ENCODE measurements around the gene DIPK1A.

Gene DIPK1A

GRCh38 chr1:92843429-92844352 is 117.6 kb downstream of the DIPK1A start:
- Histone ChIP-seq H3K14ac (ENCODE audit: low read length) (no peak overlapping the region), H3K27me3 (ENCODE audit: insufficient read depth, low read length) (no peaks in the 10 kb centered on the region), H3K4me2 (ENCODE audit: low read length) (no peak overlapping the region), H3K18ac (ENCODE audit: low read length) (no peak overlapping the region), H2BK120ac (ENCODE audit: insufficient read depth, low read length, poor library complexity) (no peak overlapping the region), H2AFZ (ENCODE audit: insufficient read depth, low read length, poor library complexity) (no peak overlapping the region), H3K4me1 (ENCODE audit: control insufficient read depth in 1 of 2, insufficient read depth in 2 of 2, low read length in 2 of 2) (no peaks in the 10 kb centered on the region), H3K79me2 (ENCODE audit: control insufficient read depth, insufficient read depth, low read length, poor library complexity) (no peaks in the 10 kb centered on the region), H4K12ac (ENCODE audit: low read depth, low read length) (no peak overlapping the region), H3K79me1 (ENCODE audit: low read length) (no peaks in the 10 kb centered on the region), H2BK5ac (ENCODE audit: low read depth, low read length, poor library complexity) (no peak overlapping the region), H3K9ac (ENCODE audit: low read length) (no peak overlapping the region), H3K4me3 (ENCODE audit: low read depth, low read length) (no peak overlapping the region), H2BK12ac (ENCODE audit: low read length) (no peak overlapping the region), H3K23ac (ENCODE audit: low read length) (no peak overlapping the region), H3K36me3 (ENCODE audit: control insufficient read depth in 1 of 2, insufficient read depth in 2 of 2, low read length in 2 of 2) (peaks cover 12 to 20% of the 10 kb centered on the region in 2 experiments), H4K91ac (ENCODE audit: low read depth, low read length) (no peak overlapping the region), H3K4ac (ENCODE audit: low read depth, low read length) (no peak overlapping the region), H3K9me3 (ENCODE audit: insufficient read depth, low read depth, low read length) (no peaks in the 10 kb centered on the region), H4K8ac (ENCODE audit: low read depth, low read length) (no peak overlapping the region), H3K27ac (ENCODE audit: low read depth, low read length) (no peak overlapping the region), H2AK5ac (ENCODE audit: low read length) (no peak overlapping the region)
- no peak for DNase-seq
- no CpG with 5 or more reads among the region's 8 CpGs for WGBS (ENCODE audit: extremely low coverage, insufficient coverage, insufficient read length)

- no peak overlapping the region for H4K8ac ChIP-seq (ENCODE audit: low read depth, low read length)
- H3K4me3 ChIP-seq (ENCODE audit: low read depth, low read length): no peak overlapping the region
- no peak overlapping the region for H3K4me2 ChIP-seq (ENCODE audit: low read length)
- no peak overlapping the region for H3K4ac ChIP-seq (ENCODE audit: low read depth, low read length)
- peaks cover 12 to 22% of the 10 kb centered on the region in 2 experiments for H3K36me3 ChIP-seq (ENCODE audit: control insufficient read depth in 1 of 2, insufficient read depth in 2 of 2, low read length in 2 of 2)
- no peak overlapping the region for H2AK5ac ChIP-seq (ENCODE audit: low read length)
- no peak for DNase-seq
- no peak overlapping the region for H2BK120ac ChIP-seq (ENCODE audit: insufficient read depth, low read length, poor library complexity)
- no peak overlapping the region for H4K91ac ChIP-seq (ENCODE audit: low read depth, low read length)
- H3K4me1 ChIP-seq (ENCODE audit: control insufficient read depth in 1 of 2, insufficient read depth in 2 of 2, low read length in 2 of 2): no peaks in the 10 kb centered on the region
- H3K79me1 ChIP-seq (ENCODE audit: low read length): no peaks in the 10 kb centered on the region
- H2BK12ac ChIP-seq (ENCODE audit: low read length): no peak overlapping the region
- no peaks in the 10 kb centered on the region for H3K79me2 ChIP-seq (ENCODE audit: control insufficient read depth, insufficient read depth, low read length, poor library complexity)
- H4K12ac ChIP-seq (ENCODE audit: low read depth, low read length): no peak overlapping the region
- no peak overlapping the region for H3K9ac ChIP-seq (ENCODE audit: low read length)
- H3K14ac ChIP-seq (ENCODE audit: low read length): no peak overlapping the region
- no peak overlapping the region for H2BK5ac ChIP-seq (ENCODE audit: low read depth, low read length, poor library complexity)
- no peak overlapping the region for H3K23ac ChIP-seq (ENCODE audit: low read length)
- no peak overlapping the region for H3K18ac ChIP-seq (ENCODE audit: low read length)
- H3K27me3 ChIP-seq (ENCODE audit: insufficient read depth, low read length): no peaks in the 10 kb centered on the region
- no peak overlapping the region for H3K27ac ChIP-seq (ENCODE audit: low read depth, low read length)
- no CpG with 5 or more reads among the region's 2 CpGs for WGBS (ENCODE audit: extremely low coverage, insufficient coverage, insufficient read length)
- no peak overlapping the region for H2AFZ ChIP-seq (ENCODE audit: insufficient read depth, low read length, poor library complexity)
- no peaks in the 10 kb centered on the region for H3K9me3 ChIP-seq (ENCODE audit: insufficient read depth, low read depth, low read length)
These were observed 118.2 kb downstream of the DIPK1A start for GRCh38 chr1:92843046-92843423.

GRCh38 chr1:92842082-92843045 is 118.9 kb downstream of the DIPK1A start:
- no peak overlapping the region for H3K4ac ChIP-seq (ENCODE audit: low read depth, low read length)
- H4K12ac ChIP-seq (ENCODE audit: low read depth, low read length): no peak overlapping the region
- H2BK12ac ChIP-seq (ENCODE audit: low read length): no peak overlapping the region
- H4K91ac ChIP-seq (ENCODE audit: low read depth, low read length): no peak overlapping the region
- H3K14ac ChIP-seq (ENCODE audit: low read length): no peak overlapping the region
- no peaks in the 10 kb centered on the region for H3K79me2 ChIP-seq (ENCODE audit: control insufficient read depth, insufficient read depth, low read length, poor library complexity)
- no peak overlapping the region for H2BK120ac ChIP-seq (ENCODE audit: insufficient read depth, low read length, poor library complexity)
- H3K18ac ChIP-seq (ENCODE audit: low read length): no peak overlapping the region
- no peaks in the 10 kb centered on the region for H3K27me3 ChIP-seq (ENCODE audit: insufficient read depth, low read length)
- H2AFZ ChIP-seq (ENCODE audit: insufficient read depth, low read length, poor library complexity): no peak overlapping the region
- H3K9me3 ChIP-seq (ENCODE audit: insufficient read depth, low read depth, low read length): no peaks in the 10 kb centered on the region
- H4K8ac ChIP-seq (ENCODE audit: low read depth, low read length): no peak overlapping the region
- no peak overlapping the region for H3K23ac ChIP-seq (ENCODE audit: low read length)
- H3K4me2 ChIP-seq (ENCODE audit: low read length): no peak overlapping the region
- no peak for DNase-seq
- WGBS (ENCODE audit: extremely low coverage, insufficient coverage, insufficient read length): no CpG with 5 or more reads among the region's 4 CpGs
- no peak overlapping the region for H3K9ac ChIP-seq (ENCODE audit: low read length)
- no peak overlapping the region for H3K27ac ChIP-seq (ENCODE audit: low read depth, low read length)
- H3K4me3 ChIP-seq (ENCODE audit: low read depth, low read length): no peak overlapping the region
- no peaks in the 10 kb centered on the region for H3K4me1 ChIP-seq (ENCODE audit: control insufficient read depth in 1 of 2, insufficient read depth in 2 of 2, low read length in 2 of 2)
- peaks cover 12 to 25% of the 10 kb centered on the region in 2 experiments for H3K36me3 ChIP-seq (ENCODE audit: control insufficient read depth in 1 of 2, insufficient read depth in 2 of 2, low read length in 2 of 2)
- no peak overlapping the region for H2AK5ac ChIP-seq (ENCODE audit: low read length)
- H3K79me1 ChIP-seq (ENCODE audit: low read length): no peaks in the 10 kb centered on the region
- H2BK5ac ChIP-seq (ENCODE audit: low read depth, low read length, poor library complexity): no peak overlapping the region

- no peak overlapping the region for H4K91ac ChIP-seq (ENCODE audit: low read depth, low read length)
- H3K79me1 ChIP-seq (ENCODE audit: low read length): no peaks in the 10 kb centered on the region
- no peak overlapping the region for H2BK5ac ChIP-seq (ENCODE audit: low read depth, low read length, poor library complexity)
- no peak overlapping the region for H3K27ac ChIP-seq (ENCODE audit: low read depth, low read length)
- no peak overlapping the region for H3K4ac ChIP-seq (ENCODE audit: low read depth, low read length)
- H3K36me3 ChIP-seq (ENCODE audit: control insufficient read depth in 1 of 2, insufficient read depth in 2 of 2, low read length in 2 of 2): peaks cover 12 to 35% of the 10 kb centered on the region in 2 experiments
- no CpG with 5 or more reads among the region's 5 CpGs for WGBS (ENCODE audit: extremely low coverage, insufficient coverage, insufficient read length)
- no peaks in the 10 kb centered on the region for H3K4me1 ChIP-seq (ENCODE audit: control insufficient read depth in 1 of 2, insufficient read depth in 2 of 2, low read length in 2 of 2)
- H4K8ac ChIP-seq (ENCODE audit: low read depth, low read length): no peak overlapping the region
- no peaks in the 10 kb centered on the region for H3K9me3 ChIP-seq (ENCODE audit: insufficient read depth, low read depth, low read length)
- H3K27me3 ChIP-seq (ENCODE audit: insufficient read depth, low read length): no peaks in the 10 kb centered on the region
- no peak overlapping the region for H2BK12ac ChIP-seq (ENCODE audit: low read length)
- no peak overlapping the region for H4K12ac ChIP-seq (ENCODE audit: low read depth, low read length)
- no peak overlapping the region for H2AFZ ChIP-seq (ENCODE audit: insufficient read depth, low read length, poor library complexity)
- no peaks in the 10 kb centered on the region for H3K79me2 ChIP-seq (ENCODE audit: control insufficient read depth, insufficient read depth, low read length, poor library complexity)
- no peak overlapping the region for H3K9ac ChIP-seq (ENCODE audit: low read length)
- H3K23ac ChIP-seq (ENCODE audit: low read length): no peak overlapping the region
- H3K14ac ChIP-seq (ENCODE audit: low read length): no peak overlapping the region
- H3K4me3 ChIP-seq (ENCODE audit: low read depth, low read length): no peak overlapping the region
- no peak overlapping the region for H2BK120ac ChIP-seq (ENCODE audit: insufficient read depth, low read length, poor library complexity)
- H3K18ac ChIP-seq (ENCODE audit: low read length): no peak overlapping the region
- H2AK5ac ChIP-seq (ENCODE audit: low read length): no peak overlapping the region
- no peak for DNase-seq
- H3K4me2 ChIP-seq (ENCODE audit: low read length): no peak overlapping the region
These were observed 120.7 kb downstream of the DIPK1A start for GRCh38 chr1:92840600-92840999.
